IPS-20b (cell line): ENCODE measurements around the gene GALNTL6.

Source experiments
- H3K27ac ChIP-seq: one replicate; pipeline ENCODE4 v1.5.1; 2013; ENCODE audit warnings: low read length
- H3K27me3 ChIP-seq: 2 replicates; pipeline ENCODE4 v1.6.1; 2013; ENCODE audit warnings: mild to moderate bottlenecking, low read length, inconsistent platforms; ENCODE audit not compliant: insufficient read depth
- H3K36me3 ChIP-seq: 2 replicates; pipeline ENCODE4 v1.6.1; 2013; ENCODE audit warnings: low read depth, mild to moderate bottlenecking, inconsistent platforms, low read length, moderate library complexity; ENCODE audit not compliant: insufficient read depth
- H3K4me1 ChIP-seq: 2 replicates; pipeline ENCODE4 v1.6.1; 2013; ENCODE audit warnings: mild to moderate bottlenecking, control low read depth, inconsistent platforms, low read length, moderate library complexity; ENCODE audit not compliant: insufficient read depth
- H3K4me3 ChIP-seq: 2 replicates; pipeline ENCODE4 v1.5.1; 2013; ENCODE audit warnings: mild to moderate bottlenecking, low read length, inconsistent platforms
- H3K9ac ChIP-seq: 2 replicates; pipeline ENCODE4 v1.6.1; 2013; ENCODE audit warnings: low read depth, mild to moderate bottlenecking, inconsistent platforms, low read length, moderate library complexity
- H3K9me3 ChIP-seq: 2 replicates; pipeline ENCODE4 v1.6.1; 2013; ENCODE audit warnings: mild to moderate bottlenecking, low read depth, low read length, inconsistent platforms; ENCODE audit not compliant: insufficient read depth

The GALNTL6 gene

GRCh38 chr4:172982151-172982590 lies 1169.0 kb downstream of the GALNTL6 start:
- H3K4me3 ChIP-seq: no peak overlapping the region
- no peak overlapping the region for H3K9ac ChIP-seq
- H3K27ac ChIP-seq: no peak overlapping the region
- no peaks in the 10 kb centered on the region for H3K36me3 ChIP-seq
- H3K4me1 ChIP-seq: peaks cover 18% of the 10 kb centered on the region
- H3K27me3 ChIP-seq: no peaks in the 10 kb centered on the region
- no peaks in the 10 kb centered on the region; the same call in 1 of the 2 replicates for H3K9me3 ChIP-seq

- H3K4me1 ChIP-seq: peaks cover 18% of the 10 kb centered on the region
- no peaks in the 10 kb centered on the region for H3K27me3 ChIP-seq
- no peak overlapping the region for H3K27ac ChIP-seq
- H3K4me3 ChIP-seq: no peak overlapping the region
- no peak overlapping the region for H3K9ac ChIP-seq
- no peaks in the 10 kb centered on the region for H3K36me3 ChIP-seq
- no peaks in the 10 kb centered on the region; the same call in 1 of the 2 replicates for H3K9me3 ChIP-seq
Measured at GRCh38 chr4:172983014-172983413, 1169.8 kb downstream of the GALNTL6 start.

DNA sequence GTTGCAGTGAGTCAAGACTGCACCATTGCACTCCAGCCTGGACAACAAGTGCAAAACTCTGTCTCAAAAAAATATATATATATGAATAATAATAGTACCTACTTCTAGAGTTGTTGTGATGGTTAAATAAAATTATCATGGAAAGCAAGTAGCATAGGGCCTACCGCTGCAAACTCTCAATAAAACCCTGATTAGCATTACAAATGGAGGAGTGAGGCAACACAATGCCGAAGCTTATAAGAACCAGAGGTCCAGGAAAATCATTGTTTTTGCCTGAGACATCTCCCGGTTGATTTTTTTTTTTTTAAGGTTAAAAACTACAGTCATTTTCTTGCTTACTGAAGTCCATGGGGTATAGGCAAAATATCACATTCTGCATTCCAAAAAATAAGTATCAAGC lies 1170.4 kb downstream of the GALNTL6 start:
- Histone ChIP-seq H3K36me3 (no peaks in the 10 kb centered on the region), H3K9ac (no peak overlapping the region), H3K4me1 (peaks cover 18% of the 10 kb centered on the region), H3K27ac (no peak overlapping the region), H3K4me3 (no peak overlapping the region), H3K9me3 (peaks cover 3% of the 10 kb centered on the region; the same call in 1 of the 2 replicates), H3K27me3 (no peaks in the 10 kb centered on the region)

DNA sequence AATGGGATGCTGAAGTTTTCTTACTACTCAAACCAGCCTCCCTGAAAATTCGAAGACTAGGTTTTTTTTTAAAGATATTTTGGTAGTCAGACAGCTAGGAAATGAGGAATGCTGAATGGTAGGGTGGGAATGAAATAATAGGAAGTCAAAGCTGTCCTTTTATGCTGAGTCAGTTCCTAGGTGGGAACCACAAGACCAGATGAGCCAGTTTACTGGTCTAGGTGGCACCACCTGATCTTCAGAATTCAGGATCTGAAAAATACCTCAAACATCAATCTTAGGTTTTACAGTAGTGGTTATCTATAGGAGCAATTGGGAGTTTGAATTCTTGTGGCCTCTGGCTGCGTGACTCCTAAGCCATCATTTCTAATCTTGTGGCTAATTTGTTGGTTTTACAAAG lies 1172.3 kb downstream of the GALNTL6 start:
- Histone ChIP-seq H3K9me3 (peaks cover 3% of the 10 kb centered on the region; the same call in 1 of the 2 replicates), H3K36me3 (no peaks in the 10 kb centered on the region), H3K9ac (no peak overlapping the region), H3K27me3 (no peaks in the 10 kb centered on the region), H3K4me3 (no peak overlapping the region), H3K27ac (no peak overlapping the region), H3K4me1 (peaks cover 18% of the 10 kb centered on the region)

DNA sequence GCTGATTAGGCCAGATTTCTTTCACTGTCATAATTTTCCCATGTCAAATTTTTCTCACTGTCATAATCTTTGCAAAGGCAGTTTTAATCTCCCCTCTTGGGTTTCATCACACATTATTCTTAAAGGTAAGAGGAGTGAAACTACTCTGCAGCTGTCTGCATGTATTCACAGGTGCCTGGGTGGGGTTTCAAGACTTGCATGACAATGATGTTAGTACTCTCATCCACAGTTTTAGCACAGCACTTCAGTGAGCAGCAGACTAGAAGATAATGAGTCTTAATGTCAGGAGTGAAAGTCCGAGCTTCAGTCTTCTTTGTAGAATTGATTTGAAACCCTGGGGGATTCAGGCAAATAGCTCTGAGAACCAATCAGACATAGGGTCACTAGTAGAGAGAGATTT lies 1172.9 kb downstream of the GALNTL6 start:
- Histone ChIP-seq H3K4me1 (peaks cover 18% of the 10 kb centered on the region), H3K27me3 (no peaks in the 10 kb centered on the region), H3K27ac (no peak overlapping the region), H3K9ac (no peak overlapping the region), H3K36me3 (no peaks in the 10 kb centered on the region), H3K4me3 (no peak overlapping the region), H3K9me3 (peaks cover 3% of the 10 kb centered on the region; the same call in 1 of the 2 replicates)

DNA sequence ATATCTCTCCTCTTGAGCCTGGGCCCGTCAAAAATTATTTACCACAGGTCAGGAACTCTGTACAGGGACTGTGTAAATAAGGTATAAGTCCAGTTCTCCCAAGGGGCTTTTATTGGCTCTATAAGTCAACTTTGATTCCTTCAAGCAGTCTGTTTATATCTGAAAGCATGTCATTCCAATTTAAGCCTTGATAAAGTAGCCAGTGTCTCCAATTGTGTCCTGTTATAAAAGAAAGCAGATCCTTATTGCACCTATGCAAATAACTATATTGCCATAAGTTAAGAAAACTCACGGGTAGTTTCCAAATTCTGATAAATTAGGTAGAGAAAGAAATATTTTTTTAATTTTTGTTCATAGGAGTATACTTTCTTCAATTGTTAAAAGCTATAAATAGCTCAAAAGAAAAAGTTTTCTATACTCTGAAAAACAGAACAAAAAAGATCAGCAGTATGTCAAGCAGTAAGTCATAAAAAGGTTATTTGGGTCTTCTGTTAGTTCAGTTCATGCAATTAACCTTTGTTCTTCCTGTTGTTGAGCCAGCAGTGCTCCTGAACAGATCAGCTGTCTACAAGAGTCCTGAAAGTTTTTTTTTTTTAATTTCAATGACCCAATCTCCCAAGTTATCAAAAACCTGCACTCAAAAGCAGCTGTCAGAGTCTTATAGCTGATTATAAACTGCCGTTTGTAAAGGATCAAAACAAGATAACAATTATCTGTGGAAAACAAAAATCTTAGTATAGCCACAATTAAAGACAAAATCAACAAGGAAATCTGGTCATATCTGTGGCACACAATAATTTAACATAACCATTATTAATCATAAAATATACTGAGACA lies 1177.0 kb downstream of the GALNTL6 start:
- no peak overlapping the region for H3K9ac ChIP-seq
- no peaks in the 10 kb centered on the region for H3K27me3 ChIP-seq
- no peaks in the 10 kb centered on the region for H3K36me3 ChIP-seq
- no peak overlapping the region for H3K4me3 ChIP-seq
- peaks cover 3% of the 10 kb centered on the region; the same call in 1 of the 2 replicates for H3K9me3 ChIP-seq
- no peak overlapping the region for H3K27ac ChIP-seq
- H3K4me1 ChIP-seq: peaks cover 9% of the 10 kb centered on the region; the same call in 1 of the 2 replicates

- Histone ChIP-seq H3K9ac (no peak overlapping the region), H3K4me3 (no peak overlapping the region), H3K27ac (no peak overlapping the region), H3K36me3 (no peaks in the 10 kb centered on the region), H3K9me3 (peaks cover 3% of the 10 kb centered on the region; the same call in 1 of the 2 replicates), H3K27me3 (no peaks in the 10 kb centered on the region), H3K4me1 (no peaks in the 10 kb centered on the region)
Measured at GRCh38 chr4:172992648-172993378, 1179.6 kb downstream of the GALNTL6 start.

- Histone ChIP-seq H3K27me3 (no peaks in the 10 kb centered on the region), H3K9me3 (no peaks in the 10 kb centered on the region), H3K4me3 (no peak overlapping the region), H3K9ac (no peak overlapping the region), H3K36me3 (no peaks in the 10 kb centered on the region), H3K4me1 (no peaks in the 10 kb centered on the region), H3K27ac (no peak overlapping the region)
Measured at GRCh38 chr4:172995161-172995560, 1182.0 kb downstream of the GALNTL6 start.

GRCh38 chr4:172995704-172996103 lies 1182.5 kb downstream of the GALNTL6 start:
- no peaks in the 10 kb centered on the region for H3K36me3 ChIP-seq
- H3K9me3 ChIP-seq: no peaks in the 10 kb centered on the region
- no peaks in the 10 kb centered on the region for H3K4me1 ChIP-seq
- H3K9ac ChIP-seq: no peak overlapping the region
- H3K27ac ChIP-seq: no peak overlapping the region
- no peak overlapping the region for H3K4me3 ChIP-seq
- H3K27me3 ChIP-seq: no peaks in the 10 kb centered on the region

DNA sequence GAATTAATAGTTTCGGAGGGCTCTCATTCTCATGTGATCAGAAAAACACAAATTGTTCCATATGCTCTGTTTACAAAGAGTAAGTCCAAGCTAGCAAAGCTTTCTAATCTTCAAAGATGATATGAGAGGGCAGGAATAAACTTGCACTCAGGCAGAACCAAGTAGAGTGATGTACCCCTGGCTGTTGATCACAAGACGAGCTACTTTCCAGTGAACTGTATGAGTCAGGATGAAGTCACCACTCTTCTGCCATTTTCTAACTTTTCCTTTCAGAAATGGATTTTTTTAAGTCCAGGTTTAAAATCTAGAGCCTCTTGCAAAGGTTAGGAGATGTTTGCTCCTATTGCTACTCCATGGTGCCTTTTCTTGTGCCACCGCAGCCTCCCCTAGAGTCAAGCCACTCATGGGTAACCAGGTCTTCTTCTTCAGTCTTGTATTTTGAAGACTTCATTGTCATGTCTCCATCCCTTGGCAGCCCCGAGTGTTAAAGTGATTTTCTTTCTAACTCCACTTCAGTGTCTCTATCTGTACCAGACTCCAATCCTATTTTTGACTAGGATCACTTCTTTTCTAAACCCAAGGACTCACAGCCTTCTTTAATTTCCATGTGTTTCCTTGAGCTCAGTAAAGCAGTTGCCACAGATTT lies 1183.5 kb downstream of the GALNTL6 start:
- no peak overlapping the region for H3K4me3 ChIP-seq
- no peak overlapping the region for H3K27ac ChIP-seq
- H3K9ac ChIP-seq: no peak overlapping the region
- no peaks in the 10 kb centered on the region for H3K4me1 ChIP-seq
- no peaks in the 10 kb centered on the region for H3K36me3 ChIP-seq
- no peaks in the 10 kb centered on the region for H3K27me3 ChIP-seq
- H3K9me3 ChIP-seq: no peaks in the 10 kb centered on the region

DNA sequence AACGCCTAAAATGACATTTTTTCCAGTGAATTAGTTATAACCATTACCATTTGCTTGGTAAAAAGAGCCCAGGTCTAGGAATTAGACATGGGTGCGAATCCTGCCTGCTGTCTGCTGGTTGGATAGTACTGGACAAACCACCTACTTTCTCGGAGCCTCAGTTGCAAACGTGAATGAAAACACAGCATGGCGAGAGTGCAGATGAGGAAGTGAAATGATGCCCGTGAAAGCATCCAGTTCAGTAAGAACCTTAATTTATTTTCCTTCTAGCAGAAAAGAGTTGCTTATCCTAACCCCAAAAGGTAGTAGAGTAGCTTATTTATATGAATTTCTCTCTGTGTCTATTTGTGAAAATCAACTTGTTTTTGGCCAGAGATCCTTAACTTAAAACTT lies 1184.0 kb downstream of the GALNTL6 start:
- Histone ChIP-seq H3K27me3 (no peaks in the 10 kb centered on the region), H3K36me3 (no peaks in the 10 kb centered on the region), H3K27ac (no peak overlapping the region), H3K9ac (no peak overlapping the region), H3K4me3 (no peak overlapping the region), H3K4me1 (no peaks in the 10 kb centered on the region), H3K9me3 (no peaks in the 10 kb centered on the region)
